Tracheal epithelial cell (primary cell): ENCODE data around the gene DHFR2. TPM values are rescaled to one million over a fixed set of nuclear protein-coding genes. Genes with fewer than 3 reads are reported as not detected.

ENCODE experiments used
- total RNA-seq: library from RNA; depleted of rRNA; stranded (reverse); fragments of >200 nt; gene quantifications from 2 replicates; pipeline ENCODE4 v1.2.1, GENCODE V29; 2014

Gene DHFR2
- total RNA-seq, result 1.4 and 1.9 TPM in 2 replicates

GRCh38 chr3:94062513-94063404, at the start of gene DHFR2, which contains the start of gene NSUN3:
Gene DHFR2, minus strand, starts transcription at chr3:94062916. Its CDS starts 1,405 bp downstream, at chr3:94061511.
Gene NSUN3, plus strand, starts transcription at chr3:94063061. Its CDS starts 66 bp downstream, at chr3:94063127.

GRCh38 chr3:94028093-94028837, 34.5 kb downstream of the DHFR2 start, which contains the start of gene STX19:
Gene STX19, minus strand, starts transcription at chr3:94028597. Its CDS starts 13,328 bp downstream, at chr3:94015269.

Other genes with a start within 250 kb of the DHFR2 start
- 9.2 and 9.6 TPM in 2 replicates for gene PROS1, start 89.0 kb downstream of the DHFR2 start, total RNA-seq
- 5.1 and 7.2 TPM in 2 replicates for gene ARL13B, start 82.8 kb downstream of the DHFR2 start, total RNA-seq
- gene STX19, start 34.3 kb downstream of the DHFR2 start, total RNA-seq, result 0.72 and 1.3 TPM in 2 replicates
- gene NSUN3, start 145 bp upstream of the DHFR2 start, total RNA-seq, result 5.8 and 9.2 TPM in 2 replicates